ENCODE data around the gene CHIA. TPM values are rescaled to one million over a fixed set of nuclear protein-coding genes. Genes with fewer than 3 reads are reported as not detected.
A peak's percentile ranks its signal among the peaks of the same experiment; 100 is the strongest.

CHIA gene
- total RNA-seq, 4 donors from 2014 or later = not detected

DNA sequence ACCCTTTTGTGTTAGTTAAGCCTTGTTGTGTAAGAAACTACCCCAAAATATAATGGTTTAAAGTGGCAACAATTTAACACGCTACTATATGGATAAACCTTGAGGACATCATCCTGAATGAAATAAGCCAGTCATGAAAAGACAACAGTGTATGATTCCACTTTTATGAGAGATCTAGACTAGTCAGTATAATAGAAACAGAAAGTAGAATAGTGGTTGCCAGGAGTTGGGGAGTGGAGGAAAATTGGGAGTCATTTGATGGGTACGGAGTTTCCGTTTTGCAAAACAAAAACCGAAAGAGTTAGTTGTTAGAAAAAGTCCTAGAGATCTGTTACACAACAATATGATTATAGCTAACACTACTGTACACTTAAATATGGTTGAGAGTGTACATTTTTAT, 16.0 kb upstream of the CHIA start:
- 77 to 80% methylated on average over 4 of the region's 4 CpGs for WGBS, 2 donors
- H3K4me1 ChIP-seq = peaks cover 0 to 9% (median 0%) of the 10 kb centered on the region in 4 donors
- no peak overlapping the region for H3K4me3 ChIP-seq
- peak overlapping the region in 1 of 4 donors; percentile 49 for H3K27ac ChIP-seq
- TF ChIP-seq EP300 (IDR thresholded peaks at IDR 0.05) (no peak), POLR2A (IDR thresholded peaks at IDR 0.05) (no peak)
- TF ChIP-seq, protein P1, sequence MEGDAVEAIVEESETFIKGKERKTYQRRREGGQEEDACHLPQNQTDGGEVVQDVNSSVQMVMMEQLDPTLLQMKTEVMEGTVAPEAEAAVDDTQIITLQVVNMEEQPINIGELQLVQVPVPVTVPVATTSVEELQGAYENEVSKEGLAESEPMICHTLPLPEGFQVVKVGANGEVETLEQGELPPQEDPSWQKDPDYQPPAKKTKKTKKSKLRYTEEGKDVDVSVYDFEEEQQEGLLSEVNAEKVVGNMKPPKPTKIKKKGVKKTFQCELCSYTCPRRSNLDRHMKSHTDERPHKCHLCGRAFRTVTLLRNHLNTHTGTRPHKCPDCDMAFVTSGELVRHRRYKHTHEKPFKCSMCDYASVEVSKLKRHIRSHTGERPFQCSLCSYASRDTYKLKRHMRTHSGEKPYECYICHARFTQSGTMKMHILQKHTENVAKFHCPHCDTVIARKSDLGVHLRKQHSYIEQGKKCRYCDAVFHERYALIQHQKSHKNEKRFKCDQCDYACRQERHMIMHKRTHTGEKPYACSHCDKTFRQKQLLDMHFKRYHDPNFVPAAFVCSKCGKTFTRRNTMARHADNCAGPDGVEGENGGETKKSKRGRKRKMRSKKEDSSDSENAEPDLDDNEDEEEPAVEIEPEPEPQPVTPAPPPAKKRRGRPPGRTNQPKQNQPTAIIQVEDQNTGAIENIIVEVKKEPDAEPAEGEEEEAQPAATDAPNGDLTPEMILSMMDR (IDR thresholded peaks at IDR 0.05) = no peak
- H3K9me3 ChIP-seq = peaks cover 0 to 4% (median 0%) of the 10 kb centered on the region in 4 donors
- H3K36me3 ChIP-seq = no peaks in the 10 kb centered on the region
- no peak for DNase-seq (ENCODE audit: low spot score in 2 of 2)
- peaks cover 0 to 22% of the 10 kb centered on the region in 2 donors for H3K27me3 ChIP-seq

DNA sequence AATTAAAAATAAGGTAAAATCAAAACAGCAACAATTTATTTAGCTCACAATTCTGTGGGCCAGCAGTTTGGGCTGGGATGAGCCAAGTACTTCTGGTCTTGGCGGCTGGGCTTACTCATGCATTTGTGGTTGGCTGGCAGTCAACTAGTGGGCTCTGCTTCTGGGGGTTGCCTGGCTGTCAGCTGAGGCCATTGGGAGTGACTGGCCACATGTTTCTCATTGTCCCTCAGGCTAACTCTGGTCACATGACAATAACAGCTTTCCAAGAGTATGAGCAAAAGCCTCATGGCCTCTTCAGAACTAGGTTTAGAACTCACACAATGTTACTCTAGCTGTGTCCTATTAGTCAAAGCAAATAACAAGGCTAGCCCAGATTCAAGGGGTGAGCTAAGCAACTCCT, 15.6 kb upstream of the CHIA start:
- Histone ChIP-seq H3K36me3 (no peaks in the 10 kb centered on the region), H3K27me3 (peaks cover 0 to 21% of the 10 kb centered on the region in 2 donors), H3K27ac (peak overlapping the region in 1 of 4 donors; percentile 49), H3K4me1 (peaks cover 0 to 9% (median 0%) of the 10 kb centered on the region in 4 donors), H3K4me3 (no peak overlapping the region), H3K9me3 (peaks cover 0 to 4% (median 0%) of the 10 kb centered on the region in 4 donors)
- 27 to 39% methylated on average over 1 of the region's 1 CpG for WGBS, 2 donors
- DNase-seq (ENCODE audit: low spot score in 2 of 2) = peak; percentile 25 to 56
- TF ChIP-seq, protein P1 (IDR thresholded peaks at IDR 0.05) = no peak
- TF ChIP-seq EP300 (IDR thresholded peaks at IDR 0.05) = peak in 1 of 2 donors; percentile 53

DNA sequence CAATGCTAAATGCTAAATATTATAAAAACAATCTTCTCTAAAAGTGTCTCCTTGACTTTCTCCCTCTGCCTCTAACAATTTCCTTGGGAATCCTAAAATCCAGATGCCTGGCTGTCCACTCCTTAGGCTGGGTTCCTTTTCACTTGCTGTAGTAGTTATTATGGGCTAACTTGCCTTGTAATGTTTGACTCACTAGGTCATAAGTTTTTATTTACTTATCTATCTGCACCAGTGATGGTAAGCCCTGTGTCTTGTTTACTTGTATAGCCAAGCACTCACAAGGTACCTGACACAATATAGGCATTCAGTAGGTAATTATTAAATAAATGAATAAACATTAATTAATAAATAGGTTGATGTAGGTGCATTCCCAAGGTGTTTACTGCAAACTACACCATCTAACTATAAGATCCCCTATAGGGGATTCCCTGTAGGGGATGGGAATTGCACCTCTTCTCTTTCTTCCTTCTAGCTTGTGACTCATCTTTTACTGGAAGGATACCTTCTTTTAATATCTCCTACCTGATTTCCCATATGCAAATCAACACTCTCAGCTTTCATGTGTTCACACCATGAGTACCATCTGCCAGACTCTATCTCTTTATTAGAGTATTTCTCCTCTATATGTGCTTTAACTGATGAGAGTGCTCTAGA, 14.7 kb upstream of the CHIA start:
- no peak overlapping the region for H3K4me3 ChIP-seq
- no peak overlapping the region for H3K27ac ChIP-seq
- no peak for TF ChIP-seq EP300 (IDR thresholded peaks at IDR 0.05)
- TF ChIP-seq POLR2A (IDR thresholded peaks at IDR 0.05) = no peak
- TF ChIP-seq, protein P1 (IDR thresholded peaks at IDR 0.05) = no peak
- H3K27me3 ChIP-seq = peaks cover 0 to 12% of the 10 kb centered on the region in 2 donors
- peaks cover 0 to 5% (median 0%) of the 10 kb centered on the region in 4 donors for H3K4me1 ChIP-seq
- peaks cover 0 to 4% (median 0%) of the 10 kb centered on the region in 4 donors for H3K9me3 ChIP-seq
- DNase-seq (ENCODE audit: low spot score in 2 of 2) = no peak
- no peaks in the 10 kb centered on the region for H3K36me3 ChIP-seq

DNA sequence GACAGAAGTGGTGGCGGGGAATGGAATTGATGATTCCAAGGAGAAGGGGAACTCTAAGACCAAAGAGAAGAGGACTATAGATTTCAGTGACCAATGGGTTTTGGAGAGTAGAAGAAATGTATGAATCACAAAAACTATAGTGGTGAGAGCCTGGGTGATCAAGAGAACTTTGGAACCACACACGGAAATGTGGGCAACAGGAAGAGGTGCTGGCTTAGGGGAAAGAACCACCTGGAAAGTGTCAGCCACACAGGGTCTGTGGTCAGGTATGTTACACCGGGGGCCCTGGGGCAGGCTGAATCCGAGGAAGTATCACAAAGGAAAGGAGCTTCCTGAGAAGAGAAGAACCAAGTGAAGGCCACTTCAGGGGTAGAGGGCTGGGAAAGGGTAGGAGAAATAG, 11.5 kb upstream of the CHIA start:
- Histone ChIP-seq H3K27me3 (no peaks in the 10 kb centered on the region), H3K9me3 (peaks cover 0 to 4% (median 0%) of the 10 kb centered on the region in 4 donors), H3K36me3 (no peaks in the 10 kb centered on the region), H3K4me1 (no peaks in the 10 kb centered on the region), H3K27ac (no peak overlapping the region), H3K4me3 (no peak overlapping the region)
- WGBS, 2 donors = 80 to 88% methylated on average over 4 of the region's 4 CpGs
- TF ChIP-seq, protein P1 (IDR thresholded peaks at IDR 0.05) = no peak
- TF ChIP-seq POLR2A (IDR thresholded peaks at IDR 0.05) (no peak), EP300 (IDR thresholded peaks at IDR 0.05) (no peak)
- no peak for DNase-seq (ENCODE audit: low spot score in 2 of 2)

DNA sequence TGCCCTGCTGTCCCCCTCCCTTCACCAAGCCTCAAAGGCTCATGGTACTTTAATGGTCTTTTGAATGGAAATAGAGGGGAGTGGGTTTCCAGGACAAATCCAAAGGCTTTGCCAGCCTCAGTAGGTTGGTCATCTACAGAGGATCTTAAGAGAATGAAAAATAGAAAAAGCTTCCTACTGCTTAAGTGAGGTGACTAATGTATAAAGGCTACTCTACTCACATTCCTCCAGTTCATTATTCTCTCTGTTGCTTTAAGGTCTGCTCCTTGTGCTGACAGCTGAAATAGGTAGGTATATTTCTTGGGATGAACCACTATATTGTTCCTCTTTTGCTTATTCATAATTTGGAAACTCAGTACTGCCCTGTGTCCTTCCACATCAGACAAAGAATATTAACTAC, 10.4 kb upstream of the CHIA start:
- no peak for TF ChIP-seq POLR2A (IDR thresholded peaks at IDR 0.05)
- no peak for TF ChIP-seq EP300 (IDR thresholded peaks at IDR 0.05)
- Histone ChIP-seq H3K9me3 (peaks cover 0 to 4% (median 0%) of the 10 kb centered on the region in 4 donors), H3K4me1 (no peaks in the 10 kb centered on the region), H3K36me3 (no peaks in the 10 kb centered on the region), H3K27ac (no peak overlapping the region), H3K27me3 (no peaks in the 10 kb centered on the region), H3K4me3 (no peak overlapping the region)
- no peak for DNase-seq (ENCODE audit: low spot score in 2 of 2)

Measured in tibial nerve (tissue), 4 donors.